Tracheal epithelial cell (primary cell): ENCODE data around the gene TEX13D. TPM values are rescaled to one million over a fixed set of nuclear protein-coding genes. Genes with fewer than 3 reads are reported as not detected.

ENCODE experiments used
- total RNA-seq: library from RNA; depleted of rRNA; stranded (reverse); fragments of >200 nt; gene quantifications from 2 replicates; pipeline ENCODE4 v1.2.1, GENCODE V29; 2014

The TEX13D gene
- total RNA-seq = not detected in 2 replicates

GRCh38 chrX:124332481-124333424 is at the start of gene TEX13D:
Gene TEX13D, plus strand, starts transcription at chrX:124332660. Its CDS starts 258 bp downstream, at chrX:124332918.

DNA sequence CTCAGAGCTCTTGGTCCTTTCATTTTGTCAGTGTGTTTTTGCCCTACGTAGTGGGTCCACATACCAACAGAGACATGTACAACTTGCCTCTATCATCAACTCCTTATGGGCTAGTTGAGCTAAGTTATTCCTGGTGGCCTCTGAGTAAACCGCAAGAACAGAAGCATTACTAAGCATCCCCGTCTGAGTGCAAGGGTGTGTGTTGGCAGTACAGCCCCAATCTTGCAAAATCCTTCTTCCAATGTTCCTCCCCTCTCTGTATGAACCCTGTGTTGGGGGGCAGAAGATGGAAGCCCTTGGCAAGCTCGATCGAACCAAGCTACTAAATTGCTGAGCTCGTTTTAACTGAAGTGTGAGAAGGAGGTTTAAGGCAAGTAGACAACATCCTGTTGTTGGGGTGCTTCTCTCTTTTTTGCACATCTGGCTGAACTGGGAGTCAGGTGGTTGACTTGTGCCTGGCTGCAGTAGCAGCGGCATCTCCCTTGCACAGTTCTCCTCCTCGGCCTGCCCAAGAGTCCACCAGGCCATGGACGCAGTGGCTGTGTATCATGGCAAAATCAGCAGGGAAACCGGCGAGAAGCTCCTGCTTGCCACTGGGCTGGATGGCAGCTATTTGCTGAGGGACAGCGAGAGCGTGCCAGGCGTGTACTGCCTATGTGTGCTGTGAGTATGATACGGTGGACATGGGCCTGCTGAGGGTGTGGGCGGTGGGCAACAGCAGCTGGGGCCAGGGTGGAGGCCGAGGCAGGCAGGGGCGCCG is 13.8 kb downstream of the TEX13D start, which contains the start of gene SH2D1A:
SH2D1A (plus strand) TSS at position 447 of the 760 bp plus-strand sequence; CDS start at position 527, 80 bp downstream.

Other genes with a start within 250 kb of the TEX13D start
- not detected in 2 replicates for gene SH2D1A, start 13.9 kb downstream of the TEX13D start, total RNA-seq